ENCODE measurements around the gene CACNA2D3.

DNA sequence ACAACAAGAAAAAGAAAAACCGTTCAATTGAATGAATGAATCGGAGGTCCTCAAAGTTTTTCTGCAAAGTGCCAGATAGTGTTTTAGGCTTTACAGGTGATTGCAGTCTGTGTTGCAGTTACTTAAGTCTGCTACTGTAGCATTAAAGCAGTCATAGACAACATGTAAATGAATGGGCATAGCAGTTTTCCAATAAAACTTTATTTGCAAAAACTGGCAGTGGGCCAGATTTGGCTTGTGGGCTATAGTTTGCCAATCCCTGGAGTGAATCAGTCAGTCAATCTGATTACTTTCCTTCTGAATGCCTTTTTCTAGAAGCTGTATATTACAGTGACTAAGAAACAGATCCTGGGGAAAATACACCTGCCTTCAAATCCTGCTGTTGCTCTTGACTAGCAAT, 562.9 kb downstream of the CACNA2D3 start:
- TF ChIP-seq, protein P1, sequence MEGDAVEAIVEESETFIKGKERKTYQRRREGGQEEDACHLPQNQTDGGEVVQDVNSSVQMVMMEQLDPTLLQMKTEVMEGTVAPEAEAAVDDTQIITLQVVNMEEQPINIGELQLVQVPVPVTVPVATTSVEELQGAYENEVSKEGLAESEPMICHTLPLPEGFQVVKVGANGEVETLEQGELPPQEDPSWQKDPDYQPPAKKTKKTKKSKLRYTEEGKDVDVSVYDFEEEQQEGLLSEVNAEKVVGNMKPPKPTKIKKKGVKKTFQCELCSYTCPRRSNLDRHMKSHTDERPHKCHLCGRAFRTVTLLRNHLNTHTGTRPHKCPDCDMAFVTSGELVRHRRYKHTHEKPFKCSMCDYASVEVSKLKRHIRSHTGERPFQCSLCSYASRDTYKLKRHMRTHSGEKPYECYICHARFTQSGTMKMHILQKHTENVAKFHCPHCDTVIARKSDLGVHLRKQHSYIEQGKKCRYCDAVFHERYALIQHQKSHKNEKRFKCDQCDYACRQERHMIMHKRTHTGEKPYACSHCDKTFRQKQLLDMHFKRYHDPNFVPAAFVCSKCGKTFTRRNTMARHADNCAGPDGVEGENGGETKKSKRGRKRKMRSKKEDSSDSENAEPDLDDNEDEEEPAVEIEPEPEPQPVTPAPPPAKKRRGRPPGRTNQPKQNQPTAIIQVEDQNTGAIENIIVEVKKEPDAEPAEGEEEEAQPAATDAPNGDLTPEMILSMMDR (conservative IDR thresholded peaks at IDR 0.05; ENCODE audit: low read length), result no peak
- TF ChIP-seq EZH2phosphoT487 (IDR thresholded peaks at IDR 0.05; ENCODE audit: borderline replicate concordance, low read depth, low read length), result no peak
